ENCODE data around the gene PLCL1.

Gene PLCL1

DNA sequence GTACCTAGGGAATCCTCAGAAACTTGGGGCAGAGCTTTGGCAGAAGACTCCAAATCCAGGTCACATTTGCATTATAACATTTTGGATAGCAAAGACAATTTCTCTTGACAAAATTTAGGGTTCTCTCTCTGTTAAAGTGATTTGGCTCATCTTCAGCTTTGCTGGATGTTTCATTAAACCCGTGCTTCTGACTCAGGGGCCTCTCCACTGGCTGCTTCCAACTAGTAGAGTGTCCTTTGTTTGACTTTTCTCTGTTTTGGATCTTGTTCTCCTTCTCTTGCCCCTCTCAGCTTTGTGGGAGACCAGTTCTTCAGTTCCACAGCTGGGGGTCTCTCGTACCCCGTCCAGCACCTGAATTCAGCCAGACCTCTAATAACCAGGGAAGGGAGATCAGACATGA is 145.6 kb downstream of the PLCL1 start:
- no peak for DNase-seq (ENCODE audit: low read depth in 1 of 2, low spot score in 1 of 2)

GRCh38 chr2:197950724-197951123 is 146.3 kb downstream of the PLCL1 start:
- no peak for DNase-seq (ENCODE audit: low read depth in 1 of 2, low spot score in 1 of 2)

DNA sequence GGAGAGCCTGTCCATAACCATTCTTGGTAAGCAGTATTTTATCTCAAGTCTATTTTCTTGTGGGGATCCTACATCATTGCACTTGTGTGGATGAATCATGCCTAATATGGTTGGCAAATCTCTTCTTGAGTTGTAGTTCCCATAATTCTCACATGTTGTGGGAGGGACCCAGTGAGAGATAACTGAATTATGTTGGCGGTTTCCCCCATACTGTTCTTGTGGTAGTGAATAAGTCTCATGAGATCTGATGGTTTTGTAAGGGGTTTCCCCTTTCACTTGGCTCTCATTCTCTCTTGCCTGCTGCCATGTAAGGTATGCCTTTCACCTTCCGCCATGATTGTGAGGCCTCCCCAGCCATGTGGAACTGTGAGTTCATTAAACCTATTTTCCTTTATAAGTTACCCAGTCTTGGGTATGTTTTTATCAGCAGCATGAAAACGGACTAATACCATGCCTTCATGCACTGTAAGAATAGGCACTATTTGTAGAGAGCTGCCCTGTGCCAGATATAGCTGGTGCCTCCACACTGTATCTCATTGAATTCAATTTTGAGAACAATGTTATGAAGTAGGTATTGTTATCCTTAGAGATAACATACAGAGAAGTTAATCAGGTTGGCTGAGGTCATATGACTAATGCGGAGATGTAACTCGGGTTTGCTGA is 148.3 kb downstream of the PLCL1 start:
- no peak for DNase-seq (ENCODE audit: low read depth in 1 of 2, low spot score in 1 of 2)

DNA sequence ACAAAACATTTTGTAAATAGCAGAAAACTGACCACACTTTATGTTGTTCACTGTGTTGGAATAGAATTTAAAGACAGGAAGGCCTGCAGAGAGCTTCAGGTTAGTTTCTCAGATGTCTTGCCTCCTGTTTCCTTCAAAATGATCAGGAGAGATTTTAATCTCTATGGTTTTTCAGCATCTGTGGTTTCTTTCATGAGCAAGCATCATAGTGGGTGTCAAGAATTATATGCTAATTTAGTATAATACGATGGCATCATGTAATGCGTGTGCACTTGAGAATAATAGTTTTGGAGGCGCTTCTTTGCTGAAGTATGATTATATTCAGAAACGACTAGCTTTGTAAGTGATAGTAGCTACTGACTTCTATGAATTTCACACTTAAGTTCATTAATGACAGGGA is 149.9 kb downstream of the PLCL1 start:
- DNase-seq (ENCODE audit: low read depth in 1 of 2, low spot score in 1 of 2), result no peak

GRCh38 chr2:197958592-197959150 is 154.3 kb downstream of the PLCL1 start:
- DNase-seq (ENCODE audit: low read depth in 1 of 2, low spot score in 1 of 2), result no peak

GRCh38 chr2:197959383-197959782 is 155.0 kb downstream of the PLCL1 start:
- no peak for DNase-seq (ENCODE audit: low read depth in 1 of 2, low spot score in 1 of 2)

DNA sequence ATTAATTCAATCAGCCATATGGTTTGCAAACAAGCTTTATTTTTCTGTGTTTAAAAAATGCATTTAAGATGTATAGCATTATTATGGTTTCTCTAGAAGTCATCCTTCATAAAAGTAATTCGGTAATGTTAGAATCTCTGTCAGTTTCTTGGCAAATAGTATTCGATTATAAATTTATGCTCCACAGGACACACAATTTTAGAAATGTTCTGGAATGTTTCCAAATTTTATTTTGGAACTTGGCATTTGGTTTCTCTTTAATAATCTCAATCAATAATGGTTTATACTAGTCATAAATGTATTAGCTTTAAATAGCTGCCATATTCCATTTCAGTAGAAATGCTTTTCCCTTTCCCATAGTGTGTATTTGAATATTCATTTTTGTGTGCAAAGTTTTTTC is 156.4 kb downstream of the PLCL1 start:
- DNase-seq (ENCODE audit: low read depth in 1 of 2, low spot score in 1 of 2), result no peak

GRCh38 chr2:197964720-197965119 is 160.3 kb downstream of the PLCL1 start:
- no peak for DNase-seq (ENCODE audit: low read depth in 1 of 2, low spot score in 1 of 2)

DNA sequence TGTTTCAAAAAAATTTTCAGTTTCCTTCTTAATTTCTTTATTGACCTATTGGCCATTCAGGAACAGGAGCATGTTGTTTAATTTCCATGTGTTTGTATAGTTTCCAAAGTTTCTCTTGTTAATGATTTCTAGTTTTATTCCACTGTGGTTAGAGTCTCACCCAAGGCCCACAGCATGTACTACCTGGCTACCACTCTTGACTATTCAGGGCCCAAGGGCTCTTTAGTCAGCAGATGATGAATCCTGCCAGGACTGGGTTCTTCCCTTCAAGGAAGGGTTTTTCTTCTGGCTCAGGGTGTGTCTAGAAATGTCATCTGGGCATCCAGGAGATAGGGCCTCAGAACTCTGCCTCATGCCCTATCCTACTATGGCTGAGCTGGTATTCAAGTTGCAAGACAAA is 161.4 kb downstream of the PLCL1 start:
- DNase-seq (ENCODE audit: low read depth in 1 of 2, low spot score in 1 of 2), result no peak

DNA sequence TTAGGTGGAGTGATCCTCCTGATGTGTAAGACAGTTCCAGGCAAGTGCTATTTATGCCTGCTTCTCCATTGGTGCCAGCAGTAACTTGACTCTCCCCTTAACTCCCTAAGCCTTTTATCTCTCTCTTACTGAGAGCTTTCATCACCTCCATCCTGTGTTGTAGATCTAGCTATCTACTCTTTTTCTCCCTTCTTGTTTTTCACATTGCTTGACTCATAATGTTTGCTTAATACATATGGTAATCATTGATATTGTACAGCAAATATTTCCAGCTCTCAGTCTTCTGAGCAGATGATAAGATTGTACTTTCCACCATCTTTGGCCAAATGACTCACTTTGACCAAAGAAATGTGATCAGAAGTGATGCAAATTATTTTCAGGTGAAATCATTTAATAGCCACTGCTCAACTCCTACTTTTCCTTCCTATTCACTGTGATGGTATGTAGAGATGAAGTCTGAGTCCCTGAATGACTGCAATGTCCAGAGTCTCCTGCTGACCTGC is 165.0 kb downstream of the PLCL1 start:
- DNase-seq (ENCODE audit: low read depth in 1 of 2, low spot score in 1 of 2), result no peak

GRCh38 chr2:197972061-197972460 is 167.7 kb downstream of the PLCL1 start:
- no peak for DNase-seq (ENCODE audit: low read depth in 1 of 2, low spot score in 1 of 2)

GRCh38 chr2:197972587-197972986 is 168.2 kb downstream of the PLCL1 start:
- no peak for DNase-seq (ENCODE audit: low read depth in 1 of 2, low spot score in 1 of 2)

DNA sequence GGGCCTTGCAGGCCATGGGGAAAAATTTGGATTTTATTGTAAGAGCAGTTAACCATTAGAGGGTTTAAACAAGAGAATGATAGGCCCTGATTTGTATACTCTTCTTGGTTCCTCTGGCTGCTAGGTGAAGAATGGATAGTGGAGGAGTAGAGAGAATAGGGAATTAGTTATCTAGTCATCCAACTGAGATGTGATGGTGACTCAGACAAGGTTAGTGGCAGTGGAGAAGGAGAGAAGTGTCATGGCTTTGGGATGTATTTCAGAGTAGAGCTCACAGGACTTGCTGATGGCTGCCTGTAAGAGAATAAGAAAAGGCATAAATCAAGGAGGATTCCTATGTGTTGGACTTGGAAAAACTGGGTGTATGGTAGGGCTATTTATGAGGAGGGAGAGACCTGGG is 169.4 kb downstream of the PLCL1 start:
- no peak for DNase-seq (ENCODE audit: low read depth in 1 of 2, low spot score in 1 of 2)

DNA sequence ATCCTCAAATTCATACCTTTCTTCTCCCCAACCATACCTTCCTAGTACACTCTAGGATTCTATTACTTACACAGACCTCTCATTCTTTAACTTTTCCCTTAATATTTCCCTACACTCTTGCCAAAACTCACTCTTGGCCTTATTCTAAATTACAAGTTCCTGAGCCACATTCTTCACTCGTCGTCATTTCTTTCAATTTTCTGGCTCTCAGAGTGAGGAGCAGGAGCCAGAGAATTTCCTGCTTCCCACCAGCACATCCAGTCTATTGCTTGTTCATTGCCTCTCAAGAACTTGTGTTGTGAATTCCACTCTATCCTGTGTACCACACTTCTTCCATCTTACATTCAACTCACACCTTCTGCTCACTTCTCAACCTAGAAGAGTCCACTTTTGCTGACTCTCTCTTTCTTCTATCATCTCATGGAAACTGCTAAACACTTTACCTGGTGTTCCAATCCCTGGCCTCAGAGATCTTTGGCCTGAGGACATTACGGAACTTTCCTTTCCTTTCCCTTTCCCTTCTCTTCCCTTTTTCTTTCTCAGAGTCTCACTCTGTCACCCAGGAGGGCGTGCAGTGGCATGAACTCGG is 171.6 kb downstream of the PLCL1 start:
- DNase-seq (ENCODE audit: low read depth in 1 of 2, low spot score in 1 of 2), result no peak

- no peak for DNase-seq (ENCODE audit: low read depth in 1 of 2, low spot score in 1 of 2)
Observed at GRCh38 chr2:197978971-197979370, 174.6 kb downstream of the PLCL1 start.

- DNase-seq (ENCODE audit: low read depth in 1 of 2, low spot score in 1 of 2), result no peak
Observed at GRCh38 chr2:197982565-197982964, 178.2 kb downstream of the PLCL1 start.

- no peak for DNase-seq (ENCODE audit: low read depth in 1 of 2, low spot score in 1 of 2)
Observed at GRCh38 chr2:197985029-197985638, 180.7 kb downstream of the PLCL1 start.

DNA sequence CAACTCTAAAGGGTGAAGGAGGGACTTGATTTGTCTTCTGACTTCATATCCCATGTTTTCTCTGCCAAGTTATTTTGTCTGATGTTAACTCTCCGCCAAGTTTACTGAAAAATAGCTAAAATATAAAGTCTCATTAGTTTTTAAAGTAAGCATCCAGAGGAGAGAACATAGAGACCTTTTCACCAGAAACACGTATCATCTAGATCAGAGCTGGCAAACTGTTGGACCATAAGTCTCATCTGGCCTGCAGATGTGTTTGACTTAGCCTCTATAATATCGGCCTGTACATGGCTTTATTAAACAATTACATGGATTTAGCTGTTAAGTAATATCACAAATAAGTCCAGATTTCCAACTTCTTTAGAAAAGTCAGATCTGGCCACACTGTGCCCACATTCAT is 182.6 kb downstream of the PLCL1 start:
- DNase-seq (ENCODE audit: low read depth in 1 of 2, low spot score in 1 of 2), result no peak

DNA sequence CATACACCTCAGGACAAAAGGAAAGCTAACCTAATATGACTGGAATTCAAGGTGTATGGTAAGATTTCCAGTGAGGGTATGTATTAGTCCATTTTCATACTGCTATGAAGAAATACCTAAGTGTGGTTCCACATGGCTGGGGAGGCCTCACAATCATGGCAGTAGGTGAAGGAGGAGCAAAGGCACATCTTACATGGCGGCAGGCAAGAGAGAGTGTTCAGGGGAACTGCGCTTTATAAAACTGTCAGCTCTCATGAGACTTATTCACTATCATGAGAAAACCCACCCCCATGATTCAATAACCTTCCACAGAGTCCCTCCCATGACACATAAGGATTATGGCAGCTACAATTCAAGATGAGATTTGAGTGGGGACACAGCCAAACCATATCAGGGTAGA is 186.0 kb downstream of the PLCL1 start:
- DNase-seq (ENCODE audit: low read depth in 1 of 2, low spot score in 1 of 2), result no peak

GRCh38 chr2:197992482-197993133 is 188.2 kb downstream of the PLCL1 start:
- DNase-seq (ENCODE audit: low read depth in 1 of 2, low spot score in 1 of 2), result no peak

GRCh38 chr2:197993363-197993762 is 189.0 kb downstream of the PLCL1 start:
- DNase-seq (ENCODE audit: low read depth in 1 of 2, low spot score in 1 of 2), result no peak

- no peak for DNase-seq (ENCODE audit: low read depth in 1 of 2, low spot score in 1 of 2)
Observed at GRCh38 chr2:197993830-197994229, 189.4 kb downstream of the PLCL1 start.
